ENCODE measurements around the gene PGAM1.
A peak's percentile ranks its signal among the peaks of the same experiment; 100 is the strongest.
"Not testable (repeated sequence)": the region's sequence is repeated elsewhere in the genome, so short reads cannot be mapped to it uniquely, and the experiment has no call there.

PGAM1 gene

DNA sequence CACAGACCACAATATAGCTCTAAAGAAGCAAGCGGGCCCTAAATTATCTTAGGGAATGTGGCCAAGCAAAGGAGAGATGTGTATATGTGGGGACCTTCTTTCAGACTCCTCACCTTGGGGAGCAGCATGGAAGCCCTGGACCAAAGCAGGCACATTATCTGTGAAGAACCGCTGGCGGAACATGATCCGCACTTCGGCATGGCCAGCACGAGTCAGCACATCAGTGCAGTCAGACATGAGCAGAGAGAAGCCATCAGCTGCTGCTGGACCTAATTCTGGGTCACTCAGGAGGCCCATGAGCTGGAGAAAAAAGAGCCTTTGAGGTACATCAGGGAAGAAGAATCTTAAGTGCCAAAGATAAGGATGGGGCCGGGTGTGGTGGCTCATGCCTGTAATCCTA lies 33.9 kb downstream of the PGAM1 start:
- no peak for DNase-seq

DNA sequence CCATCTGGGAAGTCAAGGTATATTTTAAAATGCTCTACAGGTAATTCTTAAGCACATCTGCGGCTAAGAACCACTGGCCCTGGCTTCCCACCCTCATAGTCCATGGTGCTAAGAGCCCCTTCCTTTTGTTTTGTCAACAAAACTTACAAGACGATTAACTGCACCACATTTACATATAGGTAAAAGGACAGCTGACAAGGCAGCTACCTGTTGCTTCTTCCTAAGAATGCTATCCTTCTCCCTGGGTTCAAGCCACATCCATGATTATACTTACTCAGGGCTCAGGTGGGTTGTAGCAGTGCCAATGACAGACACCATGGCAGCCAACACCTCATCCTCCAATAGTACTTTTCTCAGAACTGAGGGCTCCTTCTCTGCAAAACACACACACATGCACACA lies 36.3 kb downstream of the PGAM1 start:
- no peak for DNase-seq

DNA sequence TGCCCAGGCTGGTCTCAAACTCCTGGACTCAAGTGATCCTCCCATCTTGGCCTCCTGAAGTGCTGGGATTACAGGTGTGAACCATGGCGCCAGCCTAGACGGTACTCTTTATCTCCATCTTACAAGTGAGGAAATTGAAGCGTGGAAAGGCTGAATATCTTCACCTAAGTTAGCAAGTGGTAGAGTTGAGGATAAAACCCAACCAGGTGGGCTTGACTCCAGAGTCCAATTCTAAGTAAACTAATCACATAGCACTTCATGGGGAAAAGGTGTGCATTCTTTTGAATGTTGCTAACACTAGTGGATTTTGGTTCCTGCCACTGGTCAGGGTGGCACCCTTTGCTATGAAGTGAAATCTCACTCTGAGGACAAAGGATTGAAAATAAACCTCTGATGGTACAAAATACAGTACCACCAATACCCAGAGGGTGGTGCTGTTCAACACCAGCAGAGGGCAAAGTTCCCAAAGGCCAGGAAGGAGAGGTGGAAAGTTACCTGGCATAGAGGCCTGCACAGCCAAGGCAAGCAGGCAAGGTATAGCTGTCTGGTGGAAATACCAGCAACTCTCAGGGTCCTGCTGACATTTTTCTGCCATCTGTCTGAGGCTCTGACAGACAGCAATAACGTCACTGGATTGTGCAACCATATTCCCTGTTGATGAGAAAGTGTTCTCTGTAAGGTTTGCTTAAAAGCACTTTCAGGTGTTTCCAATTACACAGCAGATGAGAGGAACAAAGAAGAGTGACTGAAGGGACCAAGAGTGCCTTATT lies 37.6 kb downstream of the PGAM1 start:
- DNase-seq, result peak in 1 of 2 experiments; percentile 26

DNA sequence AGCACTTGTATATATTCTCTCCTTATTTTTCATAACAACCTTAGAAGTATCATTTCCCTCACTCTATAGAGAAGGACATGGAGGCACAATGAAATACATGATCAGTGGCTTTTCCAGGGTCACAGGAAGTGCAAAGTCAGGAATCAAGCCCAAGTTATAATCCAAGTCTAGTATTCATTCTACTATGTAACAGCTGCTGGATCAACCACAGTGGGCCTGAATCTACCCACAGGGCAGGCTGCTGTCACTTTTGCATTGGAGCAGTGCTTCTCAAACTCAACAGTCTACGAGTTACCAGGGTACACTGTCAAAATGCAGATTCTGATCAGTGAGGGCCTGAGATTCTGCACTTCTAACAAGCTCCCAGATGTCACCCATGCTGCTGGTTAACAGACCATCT lies 38.2 kb downstream of the PGAM1 start:
- DNase-seq, result no peak

DNA sequence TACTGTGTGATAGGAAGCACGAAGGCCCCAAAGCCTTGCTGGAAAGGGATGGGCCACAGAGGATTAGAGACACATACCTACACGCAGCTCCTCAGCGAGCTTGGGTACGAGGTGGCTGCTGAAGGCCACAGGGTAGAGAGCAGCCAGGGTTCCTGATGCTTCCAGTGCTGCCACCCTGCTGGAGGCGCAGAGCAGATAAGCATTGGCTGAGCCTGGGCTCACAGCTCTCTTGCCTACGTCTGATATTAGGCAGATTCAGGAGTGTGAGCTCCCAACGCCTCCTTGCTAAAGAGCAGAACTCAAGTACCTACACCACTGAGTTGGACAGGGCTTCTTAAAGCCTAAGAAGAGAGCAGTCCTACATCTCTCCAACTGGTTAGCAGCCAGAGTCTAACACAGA lies 40.0 kb downstream of the PGAM1 start:
- DNase-seq, result no peak

DNA sequence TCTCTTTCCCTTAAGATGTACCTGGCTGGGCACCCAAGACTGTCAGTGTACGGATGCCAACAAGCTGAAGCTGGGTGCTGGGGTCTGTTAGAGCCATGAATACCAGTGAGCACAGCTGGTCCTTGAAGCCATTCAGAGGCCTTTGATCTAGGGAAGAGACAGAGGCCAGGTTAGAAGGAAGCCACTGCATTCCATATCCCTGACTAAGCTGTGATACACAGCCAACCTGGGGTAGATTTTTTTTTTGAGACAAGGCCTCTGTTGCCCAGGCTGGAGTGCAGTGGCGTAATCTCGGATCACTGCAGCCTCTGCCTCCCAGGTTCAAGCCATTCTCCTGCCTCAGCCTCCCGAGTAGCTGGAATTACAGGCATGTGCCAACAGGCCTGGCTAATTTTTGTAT lies 40.8 kb downstream of the PGAM1 start:
- DNase-seq, result no peak

DNA sequence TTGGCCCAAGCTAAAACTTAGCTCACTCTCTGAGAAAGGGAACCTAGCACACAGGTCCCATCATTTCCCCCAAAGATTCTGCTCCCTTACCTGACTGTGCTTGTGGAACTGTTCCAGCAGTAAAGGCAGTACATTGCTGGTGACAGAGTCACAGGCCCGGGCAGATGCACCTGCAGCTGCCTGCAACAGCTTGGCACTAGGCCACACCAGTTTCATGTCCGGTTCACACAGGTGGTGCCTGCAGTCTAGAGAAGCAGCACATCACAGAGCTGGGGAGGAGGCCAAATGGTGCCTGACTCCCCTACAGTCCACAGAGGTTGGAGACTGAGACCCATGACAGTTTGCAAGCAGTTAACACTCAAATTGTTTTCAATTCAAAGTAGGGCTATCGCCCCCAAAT lies 42.2 kb downstream of the PGAM1 start:
- DNase-seq, result no peak

DNA sequence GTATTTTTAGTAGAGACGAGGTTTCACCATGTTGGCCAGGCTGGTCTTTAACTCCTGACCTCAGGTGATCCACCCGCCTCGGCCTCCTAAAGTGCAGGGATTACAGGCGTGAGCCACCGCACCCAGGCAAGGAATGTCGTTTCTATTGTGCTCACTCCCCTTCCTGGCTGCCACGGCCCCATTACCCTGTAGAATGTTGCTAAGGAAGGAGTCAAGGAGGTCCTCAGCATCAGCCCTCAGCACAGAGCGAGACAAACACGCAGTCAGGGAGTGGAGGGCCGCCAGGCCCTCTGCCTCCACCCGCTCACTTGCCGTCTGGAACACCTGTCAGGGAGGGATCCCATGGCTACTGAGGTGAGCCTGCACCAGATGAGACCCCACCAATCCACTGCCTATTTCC lies 42.8 kb downstream of the PGAM1 start:
- not testable (repeated sequence) for DNase-seq

DNA sequence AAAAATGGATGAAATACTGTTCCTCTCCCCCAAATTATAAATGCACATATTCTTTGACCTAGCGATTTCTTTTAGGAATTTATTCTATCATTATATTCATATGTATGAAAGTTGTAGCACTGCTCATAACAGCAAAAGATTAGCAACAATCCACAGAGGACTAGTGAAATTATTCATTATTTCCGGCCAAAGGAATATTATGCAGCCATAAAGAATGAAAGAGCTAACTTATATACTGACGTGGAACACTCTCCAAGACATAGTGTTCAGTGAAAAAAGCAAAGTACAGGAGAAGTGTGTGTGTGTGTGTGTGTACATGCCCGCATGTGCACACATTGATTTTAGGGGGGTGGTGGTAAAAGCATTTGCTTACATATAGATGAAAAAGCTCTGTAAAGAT lies 48.9 kb downstream of the PGAM1 start:
- DNase-seq, result no peak

DNA sequence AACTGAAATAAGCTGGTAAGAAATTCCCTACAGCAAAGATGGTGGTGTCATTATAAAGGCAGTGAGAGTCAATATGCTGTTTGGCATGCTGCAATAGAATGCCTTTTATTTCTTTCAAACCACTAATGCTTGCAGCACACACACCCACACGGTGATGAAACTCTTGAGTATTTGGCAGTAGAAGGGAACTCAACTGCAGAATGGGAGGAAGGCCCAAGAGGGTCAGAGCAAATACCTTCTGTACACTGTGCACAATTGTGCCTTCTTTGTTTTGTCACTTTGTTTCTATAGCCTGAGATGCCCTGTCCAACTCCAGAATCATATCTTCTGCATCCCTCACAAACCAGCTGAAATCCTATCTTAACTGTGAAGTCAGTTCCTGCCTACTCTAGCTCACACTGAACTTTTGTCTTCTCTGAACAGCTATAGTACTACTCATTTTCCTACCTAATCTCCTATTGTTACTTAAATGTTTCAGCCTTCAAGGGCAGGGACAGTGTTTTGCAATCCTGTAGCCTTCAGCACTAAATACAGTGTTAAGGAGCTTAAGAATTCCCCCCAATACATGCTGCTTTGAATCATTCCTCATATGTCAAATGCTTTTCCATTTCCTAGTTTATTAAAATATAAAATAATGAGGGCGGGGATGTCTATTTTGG lies 50.1 kb downstream of the PGAM1 start:
- DNase-seq, result no peak

DNA sequence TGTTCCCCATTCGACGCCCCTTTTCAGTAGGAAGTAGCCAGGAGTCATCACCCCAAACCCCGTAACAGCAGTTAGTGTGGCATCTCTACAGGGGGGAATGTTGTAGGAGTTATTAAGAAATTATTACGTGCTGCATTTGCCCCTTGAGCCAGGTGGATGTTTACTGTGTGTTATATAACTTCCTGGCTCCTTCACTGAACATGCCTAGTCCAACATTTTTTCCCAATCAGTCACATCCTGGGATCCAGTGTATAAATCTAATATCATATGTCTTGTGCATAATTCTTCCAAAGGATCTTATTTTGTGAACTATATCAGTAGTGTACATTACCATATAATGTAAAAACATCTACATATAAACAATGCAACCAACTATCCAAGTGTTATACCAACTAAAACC lies 53.4 kb downstream of the PGAM1 start:
- DNase-seq, result not testable (repeated sequence)

DNA sequence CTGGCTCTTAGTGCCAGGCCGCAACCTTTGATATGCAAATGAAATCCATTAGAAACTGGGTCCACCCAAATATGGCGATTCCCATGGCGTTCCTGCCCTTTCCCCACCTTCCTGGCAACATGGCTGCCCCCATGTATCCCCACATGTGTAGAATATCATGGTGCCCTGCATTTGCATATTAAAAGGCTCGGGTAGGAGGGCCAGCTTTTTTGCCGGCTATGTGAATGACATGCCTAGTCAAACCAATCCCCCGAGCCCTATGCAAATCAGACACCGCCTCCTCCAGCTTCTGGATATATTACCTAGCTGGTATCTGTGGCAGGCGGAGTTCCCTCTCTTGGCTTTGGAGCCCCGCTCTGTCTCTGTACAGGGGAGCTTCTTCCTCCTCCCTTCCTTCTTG lies 53.9 kb downstream of the PGAM1 start:
- DNase-seq, result no peak

DNA sequence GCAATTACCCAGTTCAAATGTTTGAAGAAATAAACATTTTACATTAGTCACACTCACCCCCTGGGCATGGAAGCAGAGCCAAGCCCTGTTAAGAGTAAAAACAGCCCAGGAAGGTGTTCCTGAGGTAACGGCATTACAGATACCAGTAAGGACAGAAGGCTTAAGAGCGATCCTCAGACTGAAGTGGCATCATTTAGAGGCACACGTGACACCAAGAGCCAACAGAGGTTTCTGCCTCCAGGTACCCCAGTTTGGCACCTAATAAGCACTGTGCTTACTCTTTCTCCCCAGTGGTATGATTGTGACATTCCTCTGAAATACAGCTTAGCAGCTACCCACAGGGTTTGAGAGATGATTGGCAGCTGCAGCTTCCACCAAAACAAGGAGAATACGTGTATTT lies 55.1 kb downstream of the PGAM1 start:
- no peak for DNase-seq

DNA sequence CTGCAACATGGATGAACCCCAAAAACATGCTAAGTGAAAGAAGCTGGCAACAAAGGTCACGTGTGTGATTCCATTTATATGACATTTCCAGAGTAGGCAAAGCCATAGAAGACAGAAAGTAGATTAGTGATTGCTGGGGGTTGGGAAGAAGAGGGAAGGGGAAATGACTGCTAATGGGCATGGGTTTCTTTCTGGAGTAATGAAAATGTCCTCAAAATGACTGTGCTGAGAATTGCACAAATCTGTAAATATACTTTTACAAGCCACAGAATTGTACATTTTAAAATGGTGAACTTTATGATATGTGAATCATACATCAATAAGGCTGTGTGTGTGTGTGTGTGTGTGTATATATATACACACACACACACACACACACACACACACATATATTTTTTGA lies 56.4 kb downstream of the PGAM1 start:
- no peak for DNase-seq
